Endothelial cell of umbilical vein (primary cell): ENCODE data around the gene ITPR2. TPM values are rescaled to one million over a fixed set of nuclear protein-coding genes. Genes with fewer than 3 reads are reported as not detected.

ENCODE experiments used
- BruUV-seq: library from RNA; stranded (reverse); fragments of 400-500 nt; replicated peaks from 2 replicates; lab custom pipeline; 2021; lab: Mats Ljungman, UMichigan
- CTCF ChIA-PET: fragments of 300-600, 350-600 bp; sonication (Branson Sonifier 250); formaldehyde crosslinking; loops from one replicate; lab custom pipeline; 2021; ENCODE audit warnings: antibody characterized with exemption, inconsistent platforms; lab: Charles Lee
- POLR2A ChIA-PET: fragments of 300-600, 350-600 bp; sonication (Branson Sonifier 250); formaldehyde crosslinking; loops from one replicate; lab custom pipeline; 2021; ENCODE audit warnings: antibody characterized with exemption, inconsistent platforms; lab: Charles Lee
- DNase-seq: peaks from one replicate; pipeline ENCODE4 v3.0.0-alpha.2; 2011; ENCODE audit warnings: low read depth, low spot score
- FAIRE-seq: peaks from 2 replicates; lab custom pipeline; 2011; peaks lifted over from hg19 to GRCh38; lab: Jason Lieb, UNC
- H2AFZ ChIP-seq: 2 replicates; pipeline ENCODE4 v1.6.0; 2012; ENCODE audit warnings: low read depth, low read length, control low read depth, inconsistent platforms
- H3K27ac ChIP-seq: 2 replicates; pipeline ENCODE4 v1.5.1; 2011; ENCODE audit warnings: low read depth, mild to moderate bottlenecking, control low read depth, low read length, moderate library complexity; ENCODE audit not compliant: insufficient read depth
- H3K27me3 ChIP-seq, 2 experiments: 2 replicates each; pipeline versions ENCODE4 v1.6.0 to v1.6.1; 2011; ENCODE audit warnings: low read length in 2 of 2, mixed read lengths in 1 of 2; ENCODE audit not compliant: control insufficient read depth in 2 of 2, insufficient read depth in 2 of 2
- H3K36me3 ChIP-seq, 2 experiments: 2 replicates in 1 of 2; 3 replicates in 1 of 2; pipeline ENCODE4 v1.5.1; 2011; ENCODE audit warnings: low read length in 2 of 2, mild to moderate bottlenecking in 1 of 2, moderate library complexity in 1 of 2; ENCODE audit not compliant: control insufficient read depth in 2 of 2, insufficient read depth in 2 of 2; ENCODE audit errors: extremely low read depth in 1 of 2
- H3K4me1 ChIP-seq: 3 replicates; pipeline ENCODE4 v1.5.1; 2011; ENCODE audit warnings: mild to moderate bottlenecking, low read length; ENCODE audit not compliant: control insufficient read depth, insufficient read depth; ENCODE audit errors: extremely low read depth
- H3K4me2 ChIP-seq: 2 replicates; pipeline ENCODE4 v1.6.1; 2011; ENCODE audit warnings: low read length, control low read depth, mixed read lengths; ENCODE audit not compliant: insufficient read depth
- H3K4me3 ChIP-seq, 3 experiments: fragments of 200-600 bp in 1 of 3; sonication (generic), shearing (Covaris generic) in 1 of 3; replicated peaks in 1 of 3; 2 replicates each; pipeline ENCODE4 v1.5.1; 2011 to 2016; ENCODE audit warnings: control low read depth in 3 of 3, low read length in 3 of 3, mild to moderate bottlenecking in 2 of 3, inconsistent platforms in 1 of 3, low read depth in 1 of 3, moderate library complexity in 1 of 3; ENCODE audit not compliant: insufficient read depth in 1 of 3
- H3K79me2 ChIP-seq: 2 replicates; pipeline ENCODE4 v1.6.0; 2012; ENCODE audit warnings: low read length, inconsistent platforms; ENCODE audit not compliant: control insufficient read depth, insufficient read depth
- H3K9ac ChIP-seq: replicated peaks from 2 replicates; pipeline ENCODE3; 2011; ENCODE audit warnings: low read length, control low read depth; ENCODE audit not compliant: insufficient read depth; ENCODE audit errors: extremely low read depth
- H3K9me1 ChIP-seq: replicated peaks from 3 replicates; pipeline ENCODE4 v1.6.0; 2011; ENCODE audit warnings: mild to moderate bottlenecking, low read length; ENCODE audit not compliant: control insufficient read depth, insufficient read depth; ENCODE audit errors: extremely low read depth
- H3K9me3 ChIP-seq: replicated peaks from 2 replicates; pipeline ENCODE4 v1.5.1; 2012; ENCODE audit warnings: low read length, inconsistent platforms; ENCODE audit not compliant: control insufficient read depth, insufficient read depth
- H4K20me1 ChIP-seq: replicated peaks from 2 replicates; pipeline ENCODE3; 2011; ENCODE audit warnings: mild to moderate bottlenecking, low read length; ENCODE audit not compliant: control insufficient read depth, insufficient read depth; ENCODE audit errors: extremely low read depth
- EZH2 ChIP-seq: IDR thresholded peaks from 2 replicates; pipeline ENCODE4 v1.6.1; 2012; ENCODE audit warnings: borderline replicate concordance, low read depth, mild to moderate bottlenecking, moderate library complexity, low read length, inconsistent platforms; ENCODE audit not compliant: severe bottlenecking
- FOS ChIP-seq: IDR thresholded peaks from 2 replicates; pipeline ENCODE4 v1.6.1; 2011; ENCODE audit warnings: mild to moderate bottlenecking, low read length, moderate library complexity, borderline replicate concordance; ENCODE audit not compliant: insufficient read depth
- GATA2 ChIP-seq: IDR thresholded peaks from 2 replicates; pipeline ENCODE4 v1.7.0; 2011; ENCODE audit warnings: low read depth, mild to moderate bottlenecking, moderate library complexity, mixed read lengths, low read length; ENCODE audit not compliant: insufficient read length, insufficient read depth
- JUN ChIP-seq: IDR thresholded peaks from 2 replicates; pipeline ENCODE4 v1.6.1; 2011; ENCODE audit warnings: borderline replicate concordance, low read depth; ENCODE audit not compliant: insufficient read length, insufficient read depth
- MAX ChIP-seq: IDR thresholded peaks from 2 replicates; pipeline ENCODE4 v1.6.1; 2011; ENCODE audit not compliant: insufficient read depth, insufficient read length
- MYC ChIP-seq: IDR thresholded peaks from one replicate; pipeline ENCODE4 v1.6.1; 2011; ENCODE audit warnings: mild to moderate bottlenecking, low read depth, low read length
- POLR2A ChIP-seq: IDR thresholded peaks from 2 replicates; pipeline ENCODE4 v1.6.1; 2012; ENCODE audit warnings: low read depth, mild to moderate bottlenecking, control low read depth, low read length
- POLR2AphosphoS5 ChIP-seq: IDR thresholded peaks from 2 replicates; pipeline ENCODE4 v1.6.1; 2012; ENCODE audit warnings: low read depth, mild to moderate bottlenecking, control low read depth, low read length, moderate library complexity; ENCODE audit not compliant: insufficient read depth
- dilution Hi-C: fragments of 300-500 bp; cut with MboI; formaldehyde crosslinking; loops from one replicate; pipeline ENCODE4 v1.15.0; 2019; ENCODE audit warnings: low sequenced_read_pairs; ENCODE audit not compliant: extremely low pct_ligation_motif_present
- intact Hi-C: fragments of 100-400 bp; cut with micrococcal nuclease; formaldehyde crosslinking; loops from one replicate; pipeline ENCODE4 v1.10.0; 2022
- polyA plus RNA-seq, 4 experiments: library from polyadenylated mRNA; depleted of rRNA in 3 of 4; stranded (reverse) in 3 of 4; unstranded in 1 of 4; fragments of >200 nt; gene quantifications; 2 replicates each; pipeline versions ENCODE4 v1.2.1 to v1.2.3, GENCODE V29; 2011 to 2012; ENCODE audit warnings: missing spikeins in 1 of 4
- total RNA-seq: library from RNA; stranded (reverse); gene quantifications from 2 replicates; pipeline ENCODE4 v1.2.3, GENCODE V29; 2021
- TF ChIP-seq, protein P1 (sequence below), 2 donors: IDR thresholded peaks; 1 replicate in 1 of 2; 2 replicates in 1 of 2; pipeline ENCODE4 v1.5.1; 2011; ENCODE audit warnings: low read length in 2 of 2, mild to moderate bottlenecking in 2 of 2, moderate library complexity in 2 of 2, control low read depth in 1 of 2, inconsistent platforms in 1 of 2, low read depth in 1 of 2; ENCODE audit not compliant: insufficient read depth in 1 of 2; ENCODE audit errors: extremely low read depth in 1 of 2

Gene ITPR2
- total and polyA plus RNA-seq, 2 donors (not counting 3 experiments of a cell fraction or from before 2014, with no cell fraction given) = 16.2 to 86.8 TPM

DNA sequence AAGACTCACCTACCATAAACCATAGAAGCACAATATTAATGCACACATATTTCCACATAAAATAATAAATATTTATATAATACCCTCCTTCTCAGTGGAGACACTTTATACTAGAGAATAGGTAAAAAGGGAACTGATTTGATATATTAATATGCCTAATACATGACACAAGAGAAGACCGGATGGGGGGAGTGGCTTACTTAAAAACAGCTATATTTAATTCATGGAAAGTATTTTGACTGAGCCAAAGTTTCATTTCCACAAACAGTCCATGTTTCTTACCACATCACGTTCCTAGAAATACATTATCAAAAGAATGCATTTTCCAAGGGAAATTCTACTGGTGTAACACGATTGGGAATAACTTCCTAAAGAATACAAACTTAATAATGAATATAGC, 63.4 kb downstream of the ITPR2 start:
- Histone ChIP-seq H3K79me2 (peaks cover 13% of the 10 kb centered on the region), H4K20me1 (no peaks in the 10 kb centered on the region), H3K9ac (no peak overlapping the region), H3K4me2 (no peak overlapping the region), H3K9me3 (no peaks in the 10 kb centered on the region), H3K9me1 (no peaks in the 10 kb centered on the region), H3K27ac (no peak overlapping the region), H3K27me3 (no peaks in the 10 kb centered on the region), H3K36me3 (peaks cover 3 to 4% of the 10 kb centered on the region in 2 experiments), H3K4me3 (no peak overlapping the region), H2AFZ (no peak overlapping the region), H3K4me1 (no peaks in the 10 kb centered on the region)
- no peak for DNase-seq
- ChIA-PET CTCF (no interaction called here), POLR2A (no interaction called here)
- FAIRE-seq = no peak
- no peak for TF ChIP-seq EZH2
- TF ChIP-seq JUN = no peak
- TF ChIP-seq MYC = no peak
- TF ChIP-seq GATA2 = no peak
- no peak for TF ChIP-seq FOS
- TF ChIP-seq, protein P1, sequence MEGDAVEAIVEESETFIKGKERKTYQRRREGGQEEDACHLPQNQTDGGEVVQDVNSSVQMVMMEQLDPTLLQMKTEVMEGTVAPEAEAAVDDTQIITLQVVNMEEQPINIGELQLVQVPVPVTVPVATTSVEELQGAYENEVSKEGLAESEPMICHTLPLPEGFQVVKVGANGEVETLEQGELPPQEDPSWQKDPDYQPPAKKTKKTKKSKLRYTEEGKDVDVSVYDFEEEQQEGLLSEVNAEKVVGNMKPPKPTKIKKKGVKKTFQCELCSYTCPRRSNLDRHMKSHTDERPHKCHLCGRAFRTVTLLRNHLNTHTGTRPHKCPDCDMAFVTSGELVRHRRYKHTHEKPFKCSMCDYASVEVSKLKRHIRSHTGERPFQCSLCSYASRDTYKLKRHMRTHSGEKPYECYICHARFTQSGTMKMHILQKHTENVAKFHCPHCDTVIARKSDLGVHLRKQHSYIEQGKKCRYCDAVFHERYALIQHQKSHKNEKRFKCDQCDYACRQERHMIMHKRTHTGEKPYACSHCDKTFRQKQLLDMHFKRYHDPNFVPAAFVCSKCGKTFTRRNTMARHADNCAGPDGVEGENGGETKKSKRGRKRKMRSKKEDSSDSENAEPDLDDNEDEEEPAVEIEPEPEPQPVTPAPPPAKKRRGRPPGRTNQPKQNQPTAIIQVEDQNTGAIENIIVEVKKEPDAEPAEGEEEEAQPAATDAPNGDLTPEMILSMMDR (IDR thresholded peaks at IDR 0.05; ENCODE audit: extremely low read depth in 1 of 2, insufficient read depth in 1 of 2, low read depth in 1 of 2, low read length in 2 of 2) = no peak
- no peak for TF ChIP-seq POLR2AphosphoS5
- no peak for TF ChIP-seq MAX
- no peak for TF ChIP-seq POLR2A
- no TSS peak for BruUV-seq
- dilution Hi-C loops (no loop called here), intact Hi-C loops (no loop called here)
